ENCODE measurements around the gene ZNF333. TPM values are rescaled to one million over a fixed set of nuclear protein-coding genes. Genes with fewer than 3 reads are reported as not detected.
"Not testable (repeated sequence)": the region's sequence is repeated elsewhere in the genome, so short reads cannot be mapped to it uniquely, and the experiment has no call there.

Gene ZNF333
- total RNA-seq, 1 donor from 2014 or later: 26.2 TPM

DNA sequence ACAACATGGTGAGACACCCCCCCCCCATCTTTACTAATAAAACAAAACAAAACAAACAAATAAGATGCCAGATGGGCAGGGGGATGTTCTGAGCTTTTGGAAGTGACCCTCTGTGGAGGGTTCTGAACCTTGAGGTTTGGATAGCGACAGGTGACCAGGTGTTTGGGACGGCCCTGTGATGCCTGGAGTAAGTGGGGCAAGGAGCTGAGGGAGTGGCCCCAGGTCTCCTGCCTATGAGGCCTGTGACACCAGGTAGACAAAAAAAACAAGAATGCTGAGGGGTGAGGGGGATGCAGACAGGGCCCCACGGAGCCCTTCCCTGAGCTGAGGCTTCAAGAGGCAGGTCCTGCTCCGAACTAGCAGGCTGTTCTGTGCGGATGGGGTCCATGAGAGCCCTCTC is 79.4 kb downstream of the ZNF333 start:
- DNase-seq (no peak), ATAC-seq (ENCODE audit: low read depth) (no peak)

DNA sequence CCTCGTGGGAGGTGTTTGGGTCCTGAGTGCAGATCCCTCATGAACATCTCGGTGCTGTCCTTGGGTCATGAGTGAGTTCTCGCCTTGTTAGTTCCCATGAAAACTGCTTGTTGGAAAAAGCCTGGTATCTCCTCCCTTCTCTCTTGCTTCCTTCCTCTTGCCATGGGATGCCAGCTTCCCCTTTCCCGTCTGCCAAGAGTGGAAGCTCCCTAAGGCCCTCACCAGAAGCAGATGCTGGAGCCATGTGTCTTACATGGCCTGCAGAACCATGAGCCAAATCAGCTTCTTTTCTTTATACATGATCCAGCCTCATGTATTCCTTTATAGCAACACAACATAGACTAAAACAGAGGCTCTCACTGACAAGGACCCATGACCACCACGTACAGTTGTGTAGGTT is 80.3 kb downstream of the ZNF333 start:
- no peak for ATAC-seq (ENCODE audit: low read depth)
- Mint-ChIP-seq H3K27me3 (peaks cover 9% of the 10 kb centered on the region), H3K9me3 (no peaks in the 10 kb centered on the region), H3K4me3 (no peak overlapping the region), H3K27ac (no peak overlapping the region), H3K36me3 (ENCODE audit: low read depth) (peaks cover 3% of the 10 kb centered on the region), H3K4me1 (peaks cover 7% of the 10 kb centered on the region)
- intact Hi-C loops (cut with micrococcal nuclease): no loop called here
- ChIA-PET POLR2A (no interaction called here), CTCF (interaction anchor here (1.5 kb wide), 1 partner anchor 16 kb away, joined by 4 read pairs; no protein-coding TSS in a partner anchor)
- no peak for DNase-seq
- TF ChIP-seq, protein P1, sequence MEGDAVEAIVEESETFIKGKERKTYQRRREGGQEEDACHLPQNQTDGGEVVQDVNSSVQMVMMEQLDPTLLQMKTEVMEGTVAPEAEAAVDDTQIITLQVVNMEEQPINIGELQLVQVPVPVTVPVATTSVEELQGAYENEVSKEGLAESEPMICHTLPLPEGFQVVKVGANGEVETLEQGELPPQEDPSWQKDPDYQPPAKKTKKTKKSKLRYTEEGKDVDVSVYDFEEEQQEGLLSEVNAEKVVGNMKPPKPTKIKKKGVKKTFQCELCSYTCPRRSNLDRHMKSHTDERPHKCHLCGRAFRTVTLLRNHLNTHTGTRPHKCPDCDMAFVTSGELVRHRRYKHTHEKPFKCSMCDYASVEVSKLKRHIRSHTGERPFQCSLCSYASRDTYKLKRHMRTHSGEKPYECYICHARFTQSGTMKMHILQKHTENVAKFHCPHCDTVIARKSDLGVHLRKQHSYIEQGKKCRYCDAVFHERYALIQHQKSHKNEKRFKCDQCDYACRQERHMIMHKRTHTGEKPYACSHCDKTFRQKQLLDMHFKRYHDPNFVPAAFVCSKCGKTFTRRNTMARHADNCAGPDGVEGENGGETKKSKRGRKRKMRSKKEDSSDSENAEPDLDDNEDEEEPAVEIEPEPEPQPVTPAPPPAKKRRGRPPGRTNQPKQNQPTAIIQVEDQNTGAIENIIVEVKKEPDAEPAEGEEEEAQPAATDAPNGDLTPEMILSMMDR (IDR thresholded peaks at IDR 0.05): no peak

More for the DNA sequence above, 79.4 kb downstream of the ZNF333 start:
- H3K27me3 Mint-ChIP-seq: peaks cover 13% of the 10 kb centered on the region
- intact Hi-C loops (cut with micrococcal nuclease): no loop called here
- H3K4me3 Mint-ChIP-seq: no peak overlapping the region
- H3K36me3 Mint-ChIP-seq (ENCODE audit: low read depth): peaks cover 3% of the 10 kb centered on the region
- H3K4me1 Mint-ChIP-seq: peaks cover 7% of the 10 kb centered on the region
- no peaks in the 10 kb centered on the region for H3K9me3 Mint-ChIP-seq
- ChIA-PET CTCF (interaction anchor here (1.5 kb wide), 1 partner anchor 16 kb away, joined by 4 read pairs; no protein-coding TSS in a partner anchor), POLR2A (no interaction called here)
- TF ChIP-seq, protein P1 (IDR thresholded peaks at IDR 0.05): no peak
- no peak overlapping the region for H3K27ac Mint-ChIP-seq

DNA sequence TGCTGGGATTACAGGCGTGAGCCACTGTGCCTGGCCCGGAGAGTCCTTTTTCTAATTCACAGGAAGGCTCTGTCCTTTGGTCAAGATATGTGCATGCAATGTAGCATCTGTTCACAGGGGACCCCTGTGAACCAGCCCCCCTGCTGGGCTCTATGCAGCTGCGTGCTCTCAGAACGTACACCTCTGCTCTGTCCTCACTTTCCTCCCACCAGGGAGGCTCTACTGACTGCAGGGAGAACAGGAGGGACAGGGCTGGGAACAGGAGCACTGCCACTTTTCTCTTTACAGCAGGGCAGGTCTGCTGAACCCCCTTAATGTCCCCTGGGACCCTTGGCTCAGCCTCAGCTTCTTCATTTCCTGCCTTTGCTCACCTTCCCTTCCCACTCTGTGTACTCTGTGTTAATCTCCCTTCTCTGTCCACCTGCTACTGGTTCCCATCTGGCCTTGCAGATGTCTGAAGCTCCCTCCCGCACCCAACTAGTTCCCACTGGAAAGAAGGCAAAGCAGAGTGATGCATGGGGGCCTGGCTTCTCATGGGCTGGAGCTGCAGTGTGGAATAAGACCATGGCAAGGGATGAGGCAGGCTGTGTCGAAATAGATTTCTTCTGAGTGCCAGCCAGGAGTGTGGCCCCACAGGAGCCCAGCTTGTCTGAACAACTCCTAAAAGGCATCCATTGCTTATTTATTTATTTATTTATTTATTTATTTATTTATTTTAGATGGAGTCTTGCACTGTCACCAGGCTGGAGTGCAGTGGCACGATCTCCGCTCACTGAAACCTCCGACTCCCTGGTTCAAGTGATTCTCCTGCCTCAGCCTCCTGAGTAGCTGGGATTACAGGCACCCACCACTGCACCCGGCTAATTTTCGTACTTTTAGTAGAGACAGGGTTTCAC is 81.3 kb downstream of the ZNF333 start:
- TF ChIP-seq, protein P1 (IDR thresholded peaks at IDR 0.05): no peak
- Mint-ChIP-seq H3K27ac (no peak overlapping the region), H3K9me3 (no peaks in the 10 kb centered on the region), H3K27me3 (peaks cover 8% of the 10 kb centered on the region), H3K4me1 (peaks cover 12% of the 10 kb centered on the region), H3K36me3 (ENCODE audit: low read depth) (no peaks in the 10 kb centered on the region), H3K4me3 (no peak overlapping the region)
- ATAC-seq (ENCODE audit: low read depth) (no peak), DNase-seq (no peak)
- intact Hi-C loops (cut with micrococcal nuclease): no loop called here
- ChIA-PET POLR2A (no interaction called here), CTCF (no interaction called here)

DNA sequence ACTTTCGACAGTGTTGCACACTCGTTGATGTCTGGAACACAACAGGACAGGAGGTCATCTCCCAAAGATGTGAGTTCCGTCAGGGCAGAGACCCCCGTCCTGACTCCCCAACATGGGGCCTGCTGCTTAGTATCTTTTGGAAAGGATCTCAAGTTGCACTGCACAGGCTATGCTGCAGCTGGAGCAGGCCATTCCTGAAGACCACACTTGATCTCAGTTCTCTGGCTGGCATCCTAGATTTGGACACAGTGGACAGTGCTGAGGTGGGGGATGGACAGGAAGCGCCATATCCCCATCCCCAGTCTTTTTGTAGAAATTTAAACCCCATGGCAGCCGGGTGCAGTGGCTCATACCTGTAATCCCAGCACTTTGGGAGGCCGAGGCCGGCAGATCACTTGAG is 82.6 kb downstream of the ZNF333 start:
- no peak for DNase-seq
- Mint-ChIP-seq H3K4me3 (no peak overlapping the region), H3K27ac (no peak overlapping the region), H3K4me1 (peaks cover 20% of the 10 kb centered on the region), H3K9me3 (no peaks in the 10 kb centered on the region), H3K36me3 (ENCODE audit: low read depth) (no peaks in the 10 kb centered on the region), H3K27me3 (peaks cover 8% of the 10 kb centered on the region)
- no peak for ATAC-seq (ENCODE audit: low read depth)
- TF ChIP-seq, protein P1 (IDR thresholded peaks at IDR 0.05): no peak
- POLR2A ChIA-PET: no interaction called here
- intact Hi-C loops (cut with micrococcal nuclease): no loop called here
- CTCF ChIA-PET: no interaction called here

DNA sequence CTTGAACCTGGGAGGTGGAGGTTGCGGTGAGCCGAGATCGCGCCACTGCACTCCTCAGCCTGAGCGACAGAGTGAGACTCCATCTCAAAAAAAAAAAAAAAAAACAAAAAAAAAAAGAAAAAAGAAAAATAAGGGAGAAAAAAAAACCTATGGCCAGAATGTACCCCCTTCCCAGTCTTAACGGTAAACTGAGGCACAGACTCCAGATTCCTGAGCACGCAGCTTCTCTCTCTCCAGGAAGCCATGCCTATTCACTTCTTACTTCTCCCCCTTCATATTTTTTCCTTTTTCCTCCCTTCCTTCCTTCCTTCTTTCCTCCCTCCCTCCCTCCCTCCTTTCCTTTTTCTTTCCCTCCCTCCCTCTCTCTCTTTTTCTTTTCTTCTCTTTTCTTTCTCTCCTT is 83.1 kb downstream of the ZNF333 start:
- ChIA-PET CTCF (no interaction called here), POLR2A (no interaction called here)
- Mint-ChIP-seq H3K36me3 (ENCODE audit: low read depth) (no peaks in the 10 kb centered on the region), H3K4me3 (no peak overlapping the region), H3K27me3 (peaks cover 8% of the 10 kb centered on the region), H3K4me1 (peaks cover 23% of the 10 kb centered on the region), H3K27ac (no peak overlapping the region), H3K9me3 (no peaks in the 10 kb centered on the region)
- TF ChIP-seq, protein P1 (IDR thresholded peaks at IDR 0.05): no peak
- ATAC-seq (ENCODE audit: low read depth) (no peak), DNase-seq (no peak)
- intact Hi-C loops (cut with micrococcal nuclease): no loop called here

DNA sequence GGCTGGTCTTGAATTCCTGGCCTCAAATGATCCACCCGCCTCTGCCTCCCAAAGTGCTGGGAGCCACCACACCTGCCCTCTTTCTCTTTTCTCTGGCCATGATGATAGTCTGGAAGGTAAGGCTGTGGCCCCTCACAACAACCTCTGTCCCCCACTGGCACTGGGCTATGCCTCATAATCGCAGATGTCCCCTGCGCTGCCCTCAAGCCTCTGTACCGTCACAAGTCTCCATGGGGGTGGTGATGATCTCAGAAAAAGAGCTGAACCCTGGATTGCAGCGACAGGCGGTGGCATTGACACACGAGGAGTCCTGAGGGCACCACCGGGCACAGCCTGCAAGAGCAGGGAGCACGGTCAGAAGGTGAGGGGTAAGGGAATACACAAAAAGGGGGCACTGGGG is 83.9 kb downstream of the ZNF333 start:
- ATAC-seq (ENCODE audit: low read depth); H3K9me3 Mint-ChIP-seq; CTCF ChIA-PET; H3K4me3 Mint-ChIP-seq; H3K27ac Mint-ChIP-seq; POLR2A ChIA-PET; DNase-seq; H3K27me3 Mint-ChIP-seq; intact Hi-C loops (cut with micrococcal nuclease); H3K36me3 Mint-ChIP-seq (ENCODE audit: low read depth): not testable (repeated sequence)
- peaks cover 23% of the 10 kb centered on the region for H3K4me1 Mint-ChIP-seq

All from activated B cell treated with CpG ODN at 0.5 μM for 24 hours (primary cell).